EH (cell line): ENCODE results near the gene EYS.

Experiments used
- DNase-seq: peaks from one replicate; pipeline ENCODE4 v3.0.0-alpha.2; 2015; ENCODE audit warnings: low read depth

Gene EYS

GRCh38 chr6:64123761-64124633, 1583.0 kb downstream of the EYS start:
- no peak for DNase-seq

- DNase-seq: no peak
These were observed 1584.2 kb downstream of the EYS start for GRCh38 chr6:64122712-64123375.

- DNase-seq: no peak
These were observed 1585.9 kb downstream of the EYS start for GRCh38 chr6:64121011-64121565.

- DNase-seq: no peak
These were observed 1593.3 kb downstream of the EYS start for GRCh38 chr6:64113704-64114103.

GRCh38 chr6:64104051-64104450, 1603.0 kb downstream of the EYS start:
- DNase-seq: no peak

GRCh38 chr6:64103480-64103879, 1603.5 kb downstream of the EYS start:
- DNase-seq: no peak

GRCh38 chr6:64100702-64101303, 1606.2 kb downstream of the EYS start:
- no peak for DNase-seq

- DNase-seq: no peak
These were observed 1616.7 kb downstream of the EYS start for GRCh38 chr6:64090352-64090751.

GRCh38 chr6:64085126-64085525, 1621.9 kb downstream of the EYS start:
- no peak for DNase-seq

GRCh38 chr6:64084185-64084663, 1622.8 kb downstream of the EYS start:
- no peak for DNase-seq

- DNase-seq: no peak
These were observed 1623.8 kb downstream of the EYS start for GRCh38 chr6:64083261-64083660.

- DNase-seq: no peak
These were observed 1625.6 kb downstream of the EYS start for GRCh38 chr6:64081453-64081852.

GRCh38 chr6:64074981-64075380, 1632.0 kb downstream of the EYS start:
- no peak for DNase-seq

- DNase-seq: no peak
These were observed 1634.3 kb downstream of the EYS start for GRCh38 chr6:64072686-64073085.

GRCh38 chr6:64064919-64065318, 1642.1 kb downstream of the EYS start:
- no peak for DNase-seq

GRCh38 chr6:64062960-64063683, 1643.9 kb downstream of the EYS start:
- no peak for DNase-seq

GRCh38 chr6:64054861-64055260, 1652.2 kb downstream of the EYS start:
- DNase-seq: no peak

- DNase-seq: no peak
These were observed 1656.4 kb downstream of the EYS start for GRCh38 chr6:64050590-64050989.

GRCh38 chr6:64049736-64050135, 1657.3 kb downstream of the EYS start:
- no peak for DNase-seq

- DNase-seq: no peak
These were observed 1660.2 kb downstream of the EYS start for GRCh38 chr6:64046746-64047208.

GRCh38 chr6:64041373-64041772, 1665.7 kb downstream of the EYS start:
- no peak for DNase-seq

GRCh38 chr6:64040113-64040512, 1666.9 kb downstream of the EYS start:
- DNase-seq: no peak
